ENCODE results near the gene KRT83.

GRCh38 chr12:52353766-52354165 is 32.6 kb upstream of the KRT83 start:
- TF ChIP-seq CTCF (IDR thresholded peaks at IDR 0.05) (no peak), POLR2A (IDR thresholded peaks at IDR 0.05) (no peak)
